Measurements from ENCODE around the gene KCNK10.

- TF ChIP-seq, protein P1, sequence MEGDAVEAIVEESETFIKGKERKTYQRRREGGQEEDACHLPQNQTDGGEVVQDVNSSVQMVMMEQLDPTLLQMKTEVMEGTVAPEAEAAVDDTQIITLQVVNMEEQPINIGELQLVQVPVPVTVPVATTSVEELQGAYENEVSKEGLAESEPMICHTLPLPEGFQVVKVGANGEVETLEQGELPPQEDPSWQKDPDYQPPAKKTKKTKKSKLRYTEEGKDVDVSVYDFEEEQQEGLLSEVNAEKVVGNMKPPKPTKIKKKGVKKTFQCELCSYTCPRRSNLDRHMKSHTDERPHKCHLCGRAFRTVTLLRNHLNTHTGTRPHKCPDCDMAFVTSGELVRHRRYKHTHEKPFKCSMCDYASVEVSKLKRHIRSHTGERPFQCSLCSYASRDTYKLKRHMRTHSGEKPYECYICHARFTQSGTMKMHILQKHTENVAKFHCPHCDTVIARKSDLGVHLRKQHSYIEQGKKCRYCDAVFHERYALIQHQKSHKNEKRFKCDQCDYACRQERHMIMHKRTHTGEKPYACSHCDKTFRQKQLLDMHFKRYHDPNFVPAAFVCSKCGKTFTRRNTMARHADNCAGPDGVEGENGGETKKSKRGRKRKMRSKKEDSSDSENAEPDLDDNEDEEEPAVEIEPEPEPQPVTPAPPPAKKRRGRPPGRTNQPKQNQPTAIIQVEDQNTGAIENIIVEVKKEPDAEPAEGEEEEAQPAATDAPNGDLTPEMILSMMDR (tag by site-specific recombination; IDR thresholded peaks at IDR 0.05): no peak
- TF ChIP-seq TCF7L2 (IDR thresholded peaks at IDR 0.05; ENCODE audit: borderline replicate concordance, low read depth, low read length) (no peak), ZNF501 (tag by site-specific recombination; IDR thresholded peaks at IDR 0.05) (no peak), ZNF416 (tag by site-specific recombination; IDR thresholded peaks at IDR 0.05) (no peak)
- TF ChIP-seq, protein P2, sequence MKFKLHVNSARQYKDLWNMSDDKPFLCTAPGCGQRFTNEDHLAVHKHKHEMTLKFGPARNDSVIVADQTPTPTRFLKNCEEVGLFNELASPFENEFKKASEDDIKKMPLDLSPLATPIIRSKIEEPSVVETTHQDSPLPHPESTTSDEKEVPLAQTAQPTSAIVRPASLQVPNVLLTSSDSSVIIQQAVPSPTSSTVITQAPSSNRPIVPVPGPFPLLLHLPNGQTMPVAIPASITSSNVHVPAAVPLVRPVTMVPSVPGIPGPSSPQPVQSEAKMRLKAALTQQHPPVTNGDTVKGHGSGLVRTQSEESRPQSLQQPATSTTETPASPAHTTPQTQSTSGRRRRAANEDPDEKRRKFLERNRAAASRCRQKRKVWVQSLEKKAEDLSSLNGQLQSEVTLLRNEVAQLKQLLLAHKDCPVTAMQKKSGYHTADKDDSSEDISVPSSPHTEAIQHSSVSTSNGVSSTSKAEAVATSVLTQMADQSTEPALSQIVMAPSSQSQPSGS (tag by site-specific recombination; IDR thresholded peaks at IDR 0.05; ENCODE audit: low read depth): no peak
- TF ChIP-seq, protein P3, sequence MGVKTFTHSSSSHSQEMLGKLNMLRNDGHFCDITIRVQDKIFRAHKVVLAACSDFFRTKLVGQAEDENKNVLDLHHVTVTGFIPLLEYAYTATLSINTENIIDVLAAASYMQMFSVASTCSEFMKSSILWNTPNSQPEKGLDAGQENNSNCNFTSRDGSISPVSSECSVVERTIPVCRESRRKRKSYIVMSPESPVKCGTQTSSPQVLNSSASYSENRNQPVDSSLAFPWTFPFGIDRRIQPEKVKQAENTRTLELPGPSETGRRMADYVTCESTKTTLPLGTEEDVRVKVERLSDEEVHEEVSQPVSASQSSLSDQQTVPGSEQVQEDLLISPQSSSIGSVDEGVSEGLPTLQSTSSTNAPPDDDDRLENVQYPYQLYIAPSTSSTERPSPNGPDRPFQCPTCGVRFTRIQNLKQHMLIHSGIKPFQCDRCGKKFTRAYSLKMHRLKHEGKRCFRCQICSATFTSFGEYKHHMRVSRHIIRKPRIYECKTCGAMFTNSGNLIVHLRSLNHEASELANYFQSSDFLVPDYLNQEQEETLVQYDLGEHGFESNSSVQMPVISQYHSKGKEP (tag by site-specific recombination; IDR thresholded peaks at IDR 0.05): no peak
- TF ChIP-seq, protein P4, sequence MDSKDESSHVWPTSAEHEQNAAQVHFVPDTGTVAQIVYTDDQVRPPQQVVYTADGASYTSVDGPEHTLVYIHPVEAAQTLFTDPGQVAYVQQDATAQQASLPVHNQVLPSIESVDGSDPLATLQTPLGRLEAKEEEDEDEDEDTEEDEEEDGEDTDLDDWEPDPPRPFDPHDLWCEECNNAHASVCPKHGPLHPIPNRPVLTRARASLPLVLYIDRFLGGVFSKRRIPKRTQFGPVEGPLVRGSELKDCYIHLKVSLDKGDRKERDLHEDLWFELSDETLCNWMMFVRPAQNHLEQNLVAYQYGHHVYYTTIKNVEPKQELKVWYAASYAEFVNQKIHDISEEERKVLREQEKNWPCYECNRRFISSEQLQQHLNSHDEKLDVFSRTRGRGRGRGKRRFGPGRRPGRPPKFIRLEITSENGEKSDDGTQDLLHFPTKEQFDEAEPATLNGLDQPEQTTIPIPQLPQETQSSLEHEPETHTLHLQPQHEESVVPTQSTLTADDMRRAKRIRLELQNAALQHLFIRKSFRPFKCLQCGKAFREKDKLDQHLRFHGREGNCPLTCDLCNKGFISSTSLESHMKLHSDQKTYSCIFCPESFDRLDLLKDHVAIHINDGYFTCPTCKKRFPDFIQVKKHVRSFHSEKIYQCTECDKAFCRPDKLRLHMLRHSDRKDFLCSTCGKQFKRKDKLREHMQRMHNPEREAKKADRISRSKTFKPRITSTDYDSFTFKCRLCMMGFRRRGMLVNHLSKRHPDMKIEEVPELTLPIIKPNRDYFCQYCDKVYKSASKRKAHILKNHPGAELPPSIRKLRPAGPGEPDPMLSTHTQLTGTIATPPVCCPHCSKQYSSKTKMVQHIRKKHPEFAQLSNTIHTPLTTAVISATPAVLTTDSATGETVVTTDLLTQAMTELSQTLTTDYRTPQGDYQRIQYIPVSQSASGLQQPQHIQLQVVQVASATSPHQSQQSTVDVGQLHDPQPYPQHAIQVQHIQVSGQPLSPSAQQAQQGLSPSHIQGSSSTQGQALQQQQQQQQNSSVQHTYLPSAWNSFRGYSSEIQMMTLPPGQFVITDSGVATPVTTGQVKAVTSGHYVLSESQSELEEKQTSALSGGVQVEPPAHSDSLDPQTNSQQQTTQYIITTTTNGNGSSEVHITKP (tag by site-specific recombination; IDR thresholded peaks at IDR 0.05): no peak
These were observed 33.8 kb downstream of the KCNK10 start for GRCh38 chr14:88289234-88289633.

All from HEK293 (cell line).